AG04449 (cell line): ENCODE measurements around the gene RASSF9.

ENCODE experiments used
- CTCF ChIA-PET: fragments of 350-600 bp; formaldehyde crosslinking; extraction: SDS; loops from one replicate; lab custom pipeline; 2021; ENCODE audit warnings: antibody characterized with exemption; lab: Yijun Ruan, JAX
- POLR2A ChIA-PET: fragments of 400-600, 350-600 bp; formaldehyde crosslinking; extraction: SDS; loops from one replicate; lab custom pipeline; 2020; ENCODE audit warnings: antibody characterized with exemption, inconsistent platforms; lab: Yijun Ruan, JAX
- DNase-seq: peaks from one replicate; pipeline ENCODE4 v3.0.0-alpha.2; 2010; ENCODE audit warnings: low read depth, low spot score
- H3K4me3 ChIP-seq: 2 replicates; pipeline ENCODE4 v1.5.1; 2011; ENCODE audit warnings: low read depth, mild to moderate bottlenecking, control low read depth, low read length
- TF ChIP-seq, protein P1 (sequence below): IDR thresholded peaks from one replicate; pipeline ENCODE4 v1.5.1; 2011; ENCODE audit warnings: mild to moderate bottlenecking, moderate library complexity, low read length, control low read depth, inconsistent platforms; ENCODE audit not compliant: insufficient read depth; ENCODE audit errors: missing control alignments

The RASSF9 gene

DNA sequence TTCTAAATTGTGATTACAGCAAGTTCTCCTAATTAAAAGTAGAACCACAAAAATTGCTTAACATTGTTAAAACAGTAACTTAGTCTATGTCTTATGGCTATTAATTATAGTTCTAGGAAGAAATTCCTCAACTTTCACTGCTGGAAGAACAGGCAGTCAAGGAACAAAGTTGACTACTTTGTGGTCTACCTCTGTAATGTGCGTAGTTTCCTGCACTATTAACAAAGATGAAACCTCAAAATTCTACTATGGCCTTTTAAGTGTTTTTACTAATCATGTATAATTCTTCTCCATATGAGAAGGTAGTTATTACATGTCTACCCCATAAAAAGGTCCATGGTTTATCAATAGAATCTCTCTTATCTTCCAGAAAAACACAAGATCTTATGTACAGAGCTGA is 7.6 kb downstream of the RASSF9 start:
- TF ChIP-seq, protein P1, sequence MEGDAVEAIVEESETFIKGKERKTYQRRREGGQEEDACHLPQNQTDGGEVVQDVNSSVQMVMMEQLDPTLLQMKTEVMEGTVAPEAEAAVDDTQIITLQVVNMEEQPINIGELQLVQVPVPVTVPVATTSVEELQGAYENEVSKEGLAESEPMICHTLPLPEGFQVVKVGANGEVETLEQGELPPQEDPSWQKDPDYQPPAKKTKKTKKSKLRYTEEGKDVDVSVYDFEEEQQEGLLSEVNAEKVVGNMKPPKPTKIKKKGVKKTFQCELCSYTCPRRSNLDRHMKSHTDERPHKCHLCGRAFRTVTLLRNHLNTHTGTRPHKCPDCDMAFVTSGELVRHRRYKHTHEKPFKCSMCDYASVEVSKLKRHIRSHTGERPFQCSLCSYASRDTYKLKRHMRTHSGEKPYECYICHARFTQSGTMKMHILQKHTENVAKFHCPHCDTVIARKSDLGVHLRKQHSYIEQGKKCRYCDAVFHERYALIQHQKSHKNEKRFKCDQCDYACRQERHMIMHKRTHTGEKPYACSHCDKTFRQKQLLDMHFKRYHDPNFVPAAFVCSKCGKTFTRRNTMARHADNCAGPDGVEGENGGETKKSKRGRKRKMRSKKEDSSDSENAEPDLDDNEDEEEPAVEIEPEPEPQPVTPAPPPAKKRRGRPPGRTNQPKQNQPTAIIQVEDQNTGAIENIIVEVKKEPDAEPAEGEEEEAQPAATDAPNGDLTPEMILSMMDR = no peak
- POLR2A ChIA-PET = no interaction called here
- no peak overlapping the region for H3K4me3 ChIP-seq
- DNase-seq = no peak
- CTCF ChIA-PET = no interaction called here

DNA sequence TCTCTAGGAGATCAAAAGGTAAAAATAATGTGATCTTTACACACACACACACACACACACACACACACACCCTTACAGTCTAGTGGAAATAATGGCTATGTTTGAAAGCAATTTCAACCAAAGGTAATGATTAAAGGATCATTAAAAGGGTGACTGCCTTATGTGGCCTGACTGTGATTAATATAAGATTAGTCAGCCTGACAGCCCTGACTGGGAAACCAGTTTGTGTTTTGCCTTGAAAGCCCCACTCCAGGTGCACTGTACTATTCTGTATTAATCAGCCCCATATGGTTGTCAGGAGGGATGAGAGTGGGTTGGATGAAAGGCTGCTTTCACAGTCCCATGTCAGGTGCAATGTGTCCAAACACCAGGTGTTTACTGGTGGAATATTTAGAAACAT is 10.5 kb downstream of the RASSF9 start:
- TF ChIP-seq, protein P1 = no peak
- H3K4me3 ChIP-seq = no peak overlapping the region
- ChIA-PET CTCF (no interaction called here), POLR2A (no interaction called here)
- no peak for DNase-seq

DNA sequence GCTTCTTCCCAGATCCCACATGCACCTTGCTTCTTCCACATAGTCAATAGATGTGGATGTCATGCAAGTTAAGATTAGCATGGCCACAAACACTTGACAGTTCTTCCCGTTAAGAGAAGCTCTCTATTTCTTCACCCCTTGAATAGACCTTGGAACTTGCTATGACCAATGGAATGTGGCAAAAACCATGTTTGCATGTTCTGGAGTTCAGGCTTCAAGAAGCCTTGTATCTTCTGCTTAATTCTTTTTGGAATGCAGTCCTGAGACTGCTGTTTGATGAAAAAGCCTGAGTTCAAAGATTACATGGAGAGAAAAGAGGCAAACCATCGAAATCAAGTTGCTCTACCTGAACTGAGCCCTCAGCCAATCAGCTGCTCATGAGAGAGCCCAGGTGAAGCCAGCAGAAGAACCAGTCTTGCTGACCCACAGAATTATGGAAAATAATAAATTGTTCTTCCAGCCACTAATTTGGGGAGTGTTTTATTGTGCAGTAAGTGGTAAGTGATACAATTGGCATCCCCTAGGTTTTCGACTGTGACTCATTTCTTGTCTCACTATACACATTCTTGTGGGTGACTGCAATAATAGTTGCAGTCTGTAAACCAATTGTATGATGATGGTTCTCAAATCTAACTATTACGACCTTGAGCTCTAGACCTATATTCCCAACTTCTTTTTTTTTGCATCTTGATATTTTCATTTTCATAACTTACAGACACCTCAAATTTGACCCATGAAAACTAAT is 12.6 kb downstream of the RASSF9 start:
- CTCF ChIA-PET = no interaction called here
- TF ChIP-seq, protein P1 = no peak
- no peak overlapping the region for H3K4me3 ChIP-seq
- POLR2A ChIA-PET = no interaction called here
- no peak for DNase-seq

DNA sequence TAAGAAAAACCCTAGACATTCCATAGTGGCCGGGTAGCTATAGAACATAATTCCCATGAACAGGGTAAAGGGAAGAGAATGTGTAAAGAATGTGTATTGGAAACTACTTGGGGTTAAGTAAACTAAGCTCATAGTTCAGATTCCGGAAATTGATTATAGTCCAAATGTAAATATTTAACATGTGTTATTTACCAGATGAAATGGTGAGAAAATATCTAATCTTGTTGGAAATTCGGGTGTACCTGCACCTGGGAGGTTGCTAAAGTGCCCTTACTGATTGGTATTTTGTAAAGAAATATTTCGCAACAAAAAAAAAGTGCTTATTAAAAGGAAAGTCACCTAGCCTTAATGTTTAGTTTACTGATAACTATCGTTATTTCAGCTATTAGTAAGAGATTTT is 14.4 kb downstream of the RASSF9 start:
- no peak for DNase-seq
- POLR2A ChIA-PET = no interaction called here
- TF ChIP-seq, protein P1 = no peak
- no peak overlapping the region for H3K4me3 ChIP-seq
- CTCF ChIA-PET = interaction anchor here (0.7 kb wide), 1 partner anchor 1127 kb away, joined by 3 read pairs; no protein-coding TSS in a partner anchor

DNA sequence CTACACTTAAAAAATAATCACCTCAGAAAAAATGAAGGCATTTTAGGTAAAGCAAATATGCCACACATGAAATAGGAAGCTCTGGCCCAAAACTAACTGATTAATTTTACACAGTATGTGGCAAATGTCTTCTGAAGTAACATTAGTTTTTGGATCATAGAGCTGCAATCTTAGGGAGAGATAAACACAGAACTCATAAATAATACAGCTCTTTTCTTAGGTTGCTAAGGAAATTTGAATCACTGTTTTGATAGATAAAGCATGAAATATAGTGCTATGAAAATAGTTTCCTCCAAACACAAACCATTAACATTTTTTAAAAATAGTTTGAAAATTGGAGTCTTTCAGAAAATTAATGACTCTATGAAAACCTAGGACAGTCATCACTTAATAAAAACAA is 15.0 kb downstream of the RASSF9 start:
- DNase-seq = no peak
- TF ChIP-seq, protein P1 = no peak
- ChIA-PET CTCF (interaction anchor here (0.7 kb wide), 1 partner anchor 1128 kb away, joined by 3 read pairs; no protein-coding TSS in a partner anchor), POLR2A (no interaction called here)
- H3K4me3 ChIP-seq = no peak overlapping the region

DNA sequence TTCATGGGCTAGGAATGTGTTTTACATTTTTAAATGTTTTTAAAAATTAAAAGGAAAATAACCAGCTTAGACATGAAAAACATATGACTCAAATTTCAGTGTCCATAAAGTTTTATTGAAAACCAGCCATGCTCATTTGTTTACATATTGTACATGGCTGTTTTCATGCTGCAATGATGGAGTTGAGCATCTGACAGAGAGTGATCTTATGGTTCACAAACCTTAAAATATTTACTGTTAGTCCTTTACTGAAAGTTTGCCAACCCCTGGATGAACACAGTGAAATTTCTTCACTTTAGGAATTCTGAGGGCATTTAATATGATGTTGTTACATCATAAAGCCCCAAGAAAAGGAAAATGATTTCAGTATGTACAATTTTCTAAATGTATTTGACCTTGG is 16.1 kb downstream of the RASSF9 start:
- DNase-seq = no peak
- TF ChIP-seq, protein P1 = no peak
- ChIA-PET CTCF (no interaction called here), POLR2A (no interaction called here)
- no peak overlapping the region for H3K4me3 ChIP-seq
